HepG2 (cell line): ENCODE measurements around the gene TOX4. TPM values are rescaled to one million over a fixed set of nuclear protein-coding genes. Genes with fewer than 3 reads are reported as not detected.

Experiments
- AHR ChIP-seq: IDR thresholded peaks from 2 replicates; pipeline ENCODE4 v1.6.1; 2018; ENCODE audit warnings: missing genetic modification reagents, missing compliant biosample characterization
- ATAD3A ChIP-seq: sonication (generic); formaldehyde crosslinking; IDR thresholded peaks from 2 replicates; pipeline ENCODE4 v1.4.0; 2020; ENCODE audit warnings: missing genetic modification reagents
- ATF7-NPFF ChIP-seq: sonication (generic); formaldehyde crosslinking; IDR thresholded peaks from 2 replicates; pipeline ENCODE4 v1.8.1; 2023; ENCODE audit warnings: mild to moderate bottlenecking, low read depth, missing genetic modification reagents, moderate library complexity
- CC2D1A ChIP-seq: sonication (generic); formaldehyde crosslinking; IDR thresholded peaks from 2 replicates; pipeline ENCODE4 v1.8.1; 2023; ENCODE audit warnings: mild to moderate bottlenecking, missing genetic modification reagents
- CHD4 ChIP-seq: fragments of 200-600 bp; sonication (generic); IDR thresholded peaks from 2 replicates; pipeline ENCODE4 v1.7.0; 2017; ENCODE audit warnings: mild to moderate bottlenecking, low read length, borderline replicate concordance
- DMAP1 ChIP-seq: IDR thresholded peaks from 2 replicates; pipeline ENCODE4 v1.6.1; 2016
- HCFC1 ChIP-seq: fragments of 150-350 bp; IDR thresholded peaks from 2 replicates; pipeline ENCODE4 v1.6.1; 2014; ENCODE audit warnings: low read depth, low read length
- HMG20A ChIP-seq: IDR thresholded peaks from 2 replicates; pipeline ENCODE4 v1.6.1; 2016; ENCODE audit warnings: borderline replicate concordance
- KDM6A ChIP-seq: IDR thresholded peaks from 2 replicates; pipeline ENCODE4 v1.6.1; 2016; ENCODE audit warnings: low read depth
- NCOA1 ChIP-seq: sonication (generic); formaldehyde crosslinking; IDR thresholded peaks from 2 replicates; pipeline ENCODE4 v1.9.0; 2021; ENCODE audit warnings: missing genetic modification reagents
- NR2F1 ChIP-seq, 2 experiments: fragments of 450-650 bp in 1 of 2; formaldehyde crosslinking in 1 of 2; IDR thresholded peaks; 2 replicates each; pipeline versions ENCODE4 v1.5.0 to v1.6.1; 2016 to 2020; ENCODE audit warnings: mild to moderate bottlenecking in 1 of 2, missing compliant biosample characterization in 1 of 2, missing genetic modification reagents in 1 of 2, moderate library complexity in 1 of 2
- POLR2AphosphoS5 ChIP-seq: IDR thresholded peaks from 2 replicates; pipeline ENCODE4 v1.6.1; 2012; ENCODE audit warnings: low read depth, low read length
- SMARCC2 ChIP-seq: fragments of 450-650 bp; IDR thresholded peaks from 2 replicates; pipeline ENCODE4 v1.6.1; 2017; ENCODE audit warnings: antibody characterized with exemption, mild to moderate bottlenecking
- ZBTB20 ChIP-seq: sonication (generic); formaldehyde crosslinking; IDR thresholded peaks from 2 replicates; pipeline ENCODE4 v1.8.1; 2023; ENCODE audit warnings: missing genetic modification reagents, low read depth, mild to moderate bottlenecking, borderline replicate concordance
- ZFP90 ChIP-seq: sonication (generic); formaldehyde crosslinking; IDR thresholded peaks from 2 replicates; pipeline ENCODE4 v1.8.0; 2022; ENCODE audit warnings: missing genetic modification reagents, mild to moderate bottlenecking, inconsistent platforms, borderline replicate concordance
- ZNF20 ChIP-seq: sonication (generic); formaldehyde crosslinking; IDR thresholded peaks from 2 replicates; pipeline ENCODE4 v1.4.0; 2020; ENCODE audit warnings: mild to moderate bottlenecking, moderate library complexity, missing genetic modification reagents
- ZNF350 ChIP-seq: sonication (generic); formaldehyde crosslinking; IDR thresholded peaks from 2 replicates; pipeline ENCODE4 v1.4.0; 2020; ENCODE audit warnings: mild to moderate bottlenecking, low read depth, missing genetic modification reagents, borderline replicate concordance
- ZNF441 ChIP-seq: sonication (generic); formaldehyde crosslinking; IDR thresholded peaks from 2 replicates; pipeline ENCODE4 v1.7.0; 2021; ENCODE audit warnings: missing genetic modification reagents, borderline replicate concordance
- ZNF564 ChIP-seq: sonication (generic); formaldehyde crosslinking; IDR thresholded peaks from 2 replicates; pipeline ENCODE4 v1.8.1; 2023; ENCODE audit warnings: mild to moderate bottlenecking, missing genetic modification reagents
- ZNF614 ChIP-seq: IDR thresholded peaks from 2 replicates; pipeline ENCODE4 v1.6.1; 2018; ENCODE audit warnings: missing biosample characterization, missing genetic modification reagents, inconsistent platforms, borderline replicate concordance
- ZNF672 ChIP-seq: sonication (generic); formaldehyde crosslinking; IDR thresholded peaks from 2 replicates; pipeline ENCODE4 v1.8.1; 2022; ENCODE audit warnings: missing genetic modification reagents
- ZNF788 ChIP-seq: sonication (generic); formaldehyde crosslinking; IDR thresholded peaks from 2 replicates; pipeline ENCODE4 v1.5.0; 2020; ENCODE audit warnings: mild to moderate bottlenecking, missing genetic modification reagents, borderline replicate concordance
- ZSCAN12 ChIP-seq: sonication (generic); formaldehyde crosslinking; IDR thresholded peaks from 2 replicates; pipeline ENCODE4 v1.9.0; 2021; ENCODE audit warnings: mild to moderate bottlenecking, missing genetic modification reagents
- polyA plus RNA-seq, 8 experiments: library from polyadenylated mRNA; depleted of rRNA in 3 of 8; stranded (reverse) in 7 of 8; unstranded in 1 of 8; fragments of >200 nt; fragmentation: Illumina TruSeq in 4 of 8; extraction: Trizol in 4 of 8; gene quantifications; 2 replicates each; pipeline versions ENCODE4 v1.2.1 to v1.2.3, GENCODE V29; 2011 to 2016; ENCODE audit warnings: low read depth in 4 of 8, missing spikeins in 1 of 8, mixed read lengths in 1 of 8; ENCODE audit not compliant: insufficient read depth in 1 of 8
- total RNA-seq, 5 experiments: library from RNA; depleted of rRNA; stranded (reverse); fragments of >200 nt; fragmentation: Illumina TruSeq; extraction: Trizol; gene quantifications; 2 replicates each; pipeline ENCODE4 v1.2.3, GENCODE V29; 2016; ENCODE audit warnings: low read depth in 1 of 5
- TF ChIP-seq, protein P1 (sequence below), 2 experiments: sonication (generic) in 1 of 2; formaldehyde crosslinking in 1 of 2; IDR thresholded peaks; 2 replicates each; pipeline versions ENCODE4 v1.4.0 to v1.6.1; 2018 to 2020; ENCODE audit warnings: missing genetic modification reagents in 2 of 2, borderline replicate concordance in 1 of 2, low read depth in 1 of 2, mild to moderate bottlenecking in 1 of 2, missing biosample characterization in 1 of 2
- TF ChIP-seq, protein P2 (sequence below): sonication (generic); formaldehyde crosslinking; IDR thresholded peaks from 2 replicates; pipeline ENCODE4 v1.8.0; 2022; ENCODE audit warnings: missing genetic modification reagents, mild to moderate bottlenecking, inconsistent platforms, borderline replicate concordance

TOX4 gene
- total and polyA plus RNA-seq, 2 of the 13 experiments (the other 11 are each of a cell fraction or from before 2014, with no cell fraction given): 71.8 to 163 TPM

DNA sequence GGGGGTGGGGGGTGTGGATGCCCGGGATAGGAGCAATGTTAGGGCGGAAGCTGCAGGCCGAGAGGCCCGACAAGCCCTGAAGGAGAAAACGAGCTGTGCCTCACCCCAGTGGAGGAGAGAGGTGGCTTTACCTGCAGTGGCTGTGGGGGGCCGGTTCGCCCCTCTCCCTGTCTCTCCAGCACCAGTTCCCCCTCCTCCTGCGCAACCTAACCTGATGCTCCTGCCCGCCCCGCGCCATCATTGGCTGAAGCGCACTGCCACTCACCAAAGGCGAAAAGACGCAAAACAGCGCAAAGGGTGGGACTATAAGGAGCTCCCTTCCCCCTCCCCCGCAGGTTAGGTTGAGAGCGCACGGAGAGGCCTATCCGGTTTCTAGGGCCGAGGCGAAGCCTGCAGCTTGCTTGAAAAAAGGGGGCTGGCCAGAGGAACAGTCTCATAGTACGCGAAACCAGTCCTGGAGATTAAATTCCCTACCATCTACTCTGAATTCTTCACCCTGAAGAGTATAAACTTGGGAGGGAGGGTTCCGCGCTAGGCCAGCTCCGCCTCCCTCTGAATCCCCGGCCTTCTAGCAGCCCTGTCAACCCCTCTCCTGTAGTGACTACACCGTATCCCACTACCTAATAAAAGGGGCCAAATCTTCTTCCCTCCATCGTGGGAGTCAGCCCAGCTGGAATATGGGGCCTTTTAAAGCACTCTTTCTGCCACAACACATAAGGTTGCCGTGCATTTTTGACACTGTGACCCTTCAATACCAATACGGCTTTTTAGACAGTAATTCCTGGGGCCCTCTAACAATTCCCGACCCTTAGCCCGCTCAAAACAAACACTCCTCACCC, 39.7 kb upstream of the TOX4 start (continued):
- peak; percentile 95; the same call in 1 of the 2 replicates for TF ChIP-seq ZNF614 (CRISPR knock-in tag)
- TF ChIP-seq SMARCC2: no peak
- TF ChIP-seq ZFP90 (CRISPR knock-in tag): peak; percentile 96
- peak; percentile 90; the same call in 1 of the 2 replicates for TF ChIP-seq CC2D1A
- peak; percentile 87 for TF ChIP-seq AHR (CRISPR knock-in tag)
- TF ChIP-seq ATF7-NPFF (CRISPR knock-in tag): peak; percentile 81; the same call in 1 of the 2 replicates
- TF ChIP-seq HMG20A (CRISPR knock-in tag): peak; percentile 35; the same call in 1 of the 2 replicates
- no peak for TF ChIP-seq CHD4
- peak; percentile 97 for TF ChIP-seq ZNF350 (CRISPR knock-in tag)
- TF ChIP-seq, protein P1, sequence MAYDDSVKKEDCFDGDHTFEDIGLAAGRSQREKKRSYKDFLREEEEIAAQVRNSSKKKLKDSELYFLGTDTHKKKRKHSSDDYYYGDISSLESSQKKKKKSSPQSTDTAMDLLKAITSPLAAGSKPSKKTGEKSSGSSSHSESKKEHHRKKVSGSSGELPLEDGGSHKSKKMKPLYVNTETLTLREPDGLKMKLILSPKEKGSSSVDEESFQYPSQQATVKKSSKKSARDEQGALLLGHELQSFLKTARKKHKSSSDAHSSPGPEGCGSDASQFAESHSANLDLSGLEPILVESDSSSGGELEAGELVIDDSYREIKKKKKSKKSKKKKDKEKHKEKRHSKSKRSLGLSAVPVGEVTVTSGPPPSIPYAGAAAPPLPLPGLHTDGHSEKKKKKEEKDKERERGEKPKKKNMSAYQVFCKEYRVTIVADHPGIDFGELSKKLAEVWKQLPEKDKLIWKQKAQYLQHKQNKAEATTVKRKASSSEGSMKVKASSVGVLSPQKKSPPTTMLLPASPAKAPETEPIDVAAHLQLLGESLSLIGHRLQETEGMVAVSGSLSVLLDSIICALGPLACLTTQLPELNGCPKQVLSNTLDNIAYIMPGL (CRISPR knock-in tag; IDR thresholded peaks at IDR 0.05; ENCODE audit: borderline replicate concordance in 1 of 2, low read depth in 1 of 2): peak; percentile 97 to 99
- TF ChIP-seq HCFC1: peak; percentile 64; the same call in 1 of the 2 replicates
- peak; percentile 79; the same call in 1 of the 2 replicates for TF ChIP-seq POLR2AphosphoS5
- no peak for TF ChIP-seq ATAD3A (CRISPR knock-in tag)
- no peak for TF ChIP-seq ZNF20 (CRISPR knock-in tag)
- TF ChIP-seq NCOA1 (CRISPR knock-in tag): peak; percentile 80; the same call in 1 of the 2 replicates
- peak; percentile 95 for TF ChIP-seq ZNF788 (CRISPR knock-in tag)
- no peak for TF ChIP-seq ZSCAN12
- TF ChIP-seq, protein P2, sequence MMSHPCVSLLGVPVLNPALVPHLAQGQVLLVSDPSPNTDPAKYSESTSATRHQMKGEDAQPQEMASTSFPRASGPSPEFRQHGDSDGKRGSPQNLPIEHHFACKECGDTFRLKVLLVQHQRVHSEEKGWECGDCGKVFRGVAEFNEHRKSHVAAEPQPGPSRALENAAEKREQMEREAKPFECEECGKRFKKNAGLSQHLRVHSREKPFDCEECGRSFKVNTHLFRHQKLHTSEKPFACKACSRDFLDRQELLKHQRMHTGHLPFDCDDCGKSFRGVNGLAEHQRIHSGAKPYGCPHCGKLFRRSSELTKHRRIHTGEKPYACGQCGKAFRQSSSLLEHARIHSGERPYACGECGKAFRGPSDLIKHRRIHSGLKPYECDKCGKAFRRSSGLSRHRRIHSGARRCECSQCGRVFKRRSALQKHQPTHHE (CRISPR knock-in tag): no peak
- peak; percentile 62 for TF ChIP-seq ZNF441 (CRISPR knock-in tag)
- 0 out of 2 replicates have a peak, but pooled peaks have one; percentile 11 for TF ChIP-seq KDM6A (CRISPR knock-in tag)
- TF ChIP-seq ZNF564 (CRISPR knock-in tag): 0 out of 2 replicates have a peak, but pooled peaks have one; percentile 23
- TF ChIP-seq ZBTB20 (CRISPR knock-in tag): no peak
- peak; percentile 86 for TF ChIP-seq DMAP1 (CRISPR knock-in tag)
- no peak for TF ChIP-seq ZNF672 (CRISPR knock-in tag)
- 0 out of 4 replicates have a peak, but pooled peaks of 1 of the 2 experiments have one; percentile 28 for TF ChIP-seq NR2F1 (CRISPR knock-in tag; IDR thresholded peaks at IDR 0.05)
